NCI-H128 (cell line): ENCODE results near the gene NLGN3.

Experiments
- DNase-seq: peaks from one replicate; lab custom pipeline; 2025; ENCODE audit not compliant: unreplicated experiment; lab: John Stamatoyannopoulos, UW

The NLGN3 gene

DNA sequence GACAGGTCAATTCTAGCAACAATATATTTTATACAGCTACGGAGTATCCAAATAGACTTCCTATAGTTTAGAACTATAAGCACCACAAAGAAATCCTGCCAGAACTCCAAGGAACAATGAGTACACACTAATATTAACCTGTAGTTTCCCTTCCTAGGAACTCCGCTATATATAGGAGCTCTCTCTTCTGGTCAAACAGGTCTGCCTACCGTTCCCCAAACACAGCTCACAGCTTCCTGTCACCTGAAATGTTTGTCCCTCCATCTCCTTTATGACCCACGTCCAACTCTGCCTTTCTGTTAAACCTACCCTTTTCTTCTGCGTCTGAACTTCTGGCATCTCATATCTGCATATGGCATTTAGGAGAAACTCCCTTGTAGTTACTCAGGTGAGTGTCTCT is 67.9 kb downstream of the NLGN3 start:
- no peak for DNase-seq

DNA sequence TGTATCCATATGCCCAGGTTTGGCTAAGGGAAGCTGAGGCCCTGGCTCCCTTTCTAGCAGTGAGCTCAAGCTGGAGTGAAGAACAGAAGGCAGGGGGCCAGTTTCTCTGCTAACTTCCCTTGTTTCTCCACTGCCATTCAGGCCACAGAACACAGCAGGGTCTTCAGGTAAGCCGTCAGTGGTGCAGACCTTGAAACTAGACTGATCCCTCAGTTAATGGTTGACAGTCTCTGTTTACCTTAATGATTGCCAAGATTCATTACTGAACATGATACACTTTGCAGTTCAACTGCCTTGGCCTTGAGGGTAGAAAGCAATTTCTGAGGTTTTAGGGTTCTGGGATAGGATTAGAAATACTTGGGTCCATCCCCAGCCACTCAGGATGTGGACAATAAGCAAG is 69.5 kb downstream of the NLGN3 start:
- no peak for DNase-seq

DNA sequence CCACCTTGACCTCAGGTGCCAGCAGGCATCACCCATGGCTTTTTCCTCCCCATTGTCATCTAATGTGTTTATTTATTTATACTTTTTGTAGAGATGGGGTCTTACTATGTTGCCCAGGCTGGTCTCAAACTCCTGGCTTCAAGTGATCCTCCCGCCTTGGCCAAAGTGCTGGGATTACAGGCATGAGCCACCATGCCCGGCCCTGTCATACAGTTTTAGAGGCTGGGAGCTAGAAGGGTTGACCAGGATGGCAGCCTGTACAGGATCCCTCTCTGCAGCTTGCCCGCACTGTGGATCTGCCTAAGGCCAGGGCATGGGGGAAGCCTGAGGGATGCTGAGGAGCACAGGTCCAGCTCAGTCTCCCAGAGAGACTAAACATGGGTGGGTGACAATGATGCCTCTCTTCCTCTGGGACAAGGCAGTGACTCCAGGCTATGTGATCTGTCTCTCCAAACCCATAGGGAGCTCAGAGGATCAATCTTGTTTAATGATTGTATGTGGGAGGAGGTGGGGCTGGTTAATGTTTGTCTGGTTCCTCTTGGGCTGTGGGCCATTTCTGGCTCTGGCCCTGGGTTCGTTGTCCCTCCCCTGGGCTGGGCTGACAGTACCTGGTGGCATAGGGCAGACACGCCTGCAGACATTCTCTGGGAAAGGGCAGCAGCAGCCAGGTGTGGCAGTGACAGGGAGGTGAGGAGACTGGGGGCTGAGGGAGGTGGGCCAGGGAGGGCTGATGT is 70.1 kb downstream of the NLGN3 start:
- no peak for DNase-seq

DNA sequence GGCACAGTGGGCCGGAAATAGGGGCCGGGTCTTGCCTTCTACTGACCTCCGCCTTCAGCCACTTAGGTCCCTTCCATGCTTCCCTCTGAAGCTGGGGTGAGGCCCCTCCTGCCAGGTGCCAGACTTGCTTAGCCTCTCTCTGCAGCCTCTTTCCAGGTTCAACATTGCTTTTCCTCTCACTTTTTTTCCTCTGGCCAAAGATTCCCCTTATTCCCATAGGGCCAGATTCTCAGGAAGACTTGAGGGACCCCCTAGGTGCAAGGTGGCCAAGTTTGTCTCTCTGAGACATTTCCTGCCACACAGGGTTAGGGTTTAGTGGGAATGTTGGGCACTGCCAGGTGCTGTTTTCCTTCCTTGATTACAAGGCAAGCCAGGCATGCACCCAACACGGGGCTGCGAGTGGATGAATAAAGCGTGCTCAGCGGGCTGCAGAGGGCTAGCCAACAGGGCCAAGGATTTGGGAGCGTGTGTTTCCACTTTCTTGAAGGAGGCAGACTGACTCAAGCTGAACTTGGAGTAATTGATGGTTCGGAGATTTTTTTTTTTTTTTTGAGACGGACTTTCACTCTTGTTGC is 70.8 kb downstream of the NLGN3 start:
- DNase-seq, result no peak

DNA sequence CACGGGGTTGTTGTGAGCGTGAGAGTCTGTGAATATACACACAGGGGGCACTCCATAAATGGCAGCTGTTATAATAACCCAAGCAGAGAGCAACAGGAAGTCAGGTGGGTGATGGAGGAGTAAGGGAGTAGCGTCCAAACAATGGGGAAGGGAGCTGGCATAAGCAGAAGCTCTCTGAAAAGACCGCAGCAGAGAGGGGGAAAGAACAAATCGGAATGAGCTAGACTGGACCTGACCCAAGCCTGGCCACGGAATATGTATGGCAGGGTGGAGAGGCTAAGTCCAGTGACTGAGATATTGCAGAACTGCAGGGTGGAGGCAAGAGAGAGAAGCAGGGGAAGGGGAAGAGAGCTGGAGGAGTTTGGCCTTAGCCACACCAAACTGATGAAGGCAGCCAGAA is 71.8 kb downstream of the NLGN3 start:
- DNase-seq, result no peak

DNA sequence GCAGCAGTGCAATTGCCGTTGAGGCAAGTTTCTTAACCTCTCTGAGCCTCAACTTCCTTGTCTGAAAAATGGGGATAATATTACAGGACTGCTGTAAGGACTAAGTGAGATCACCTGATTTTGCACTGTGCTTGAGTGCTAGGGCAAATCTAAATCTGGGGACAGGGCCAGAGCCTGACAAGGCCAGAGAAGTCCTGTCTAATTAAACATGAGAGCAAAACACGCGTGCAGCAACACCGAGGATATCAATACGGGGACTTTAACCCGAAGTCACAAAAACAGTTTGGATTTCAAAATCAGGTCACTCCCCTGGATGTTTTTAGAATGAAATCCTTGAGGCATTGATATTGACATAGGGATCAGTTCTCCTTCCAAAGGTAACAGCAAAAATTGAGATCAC is 72.7 kb downstream of the NLGN3 start:
- no peak for DNase-seq
